PC-9 (cell line): ENCODE results near the gene FAM227A. TPM values are rescaled to one million over a fixed set of nuclear protein-coding genes. Genes with fewer than 3 reads are reported as not detected.

Experiments used
- BruUV-seq: library from RNA; stranded (reverse); fragments of 400-500 nt; replicated peaks from 2 replicates; lab custom pipeline; 2021; lab: Mats Ljungman, UMichigan
- CTCF ChIA-PET: fragments of 300-600 bp; sonication (Branson Sonifier 250); formaldehyde crosslinking; loops from one replicate; lab custom pipeline; 2022; ENCODE audit warnings: antibody characterized with exemption; lab: Charles Lee
- POLR2A ChIA-PET: fragments of 300-600 bp; sonication (Branson Sonifier 250); formaldehyde crosslinking; loops from one replicate; lab custom pipeline; 2022; ENCODE audit warnings: antibody characterized with exemption; ENCODE audit not compliant: unreplicated experiment; lab: Charles Lee
- DNase-seq, 2 experiments: peaks; one replicate each; pipeline versions ENCODE4 v3.0.0 to v3.0.0-alpha.2; 2015 to 2022; ENCODE audit warnings: mixed read lengths in 1 of 2
- H2AFZ ChIP-seq: fragments of 200-600 bp; sonication (generic); 2 replicates; pipeline ENCODE4 v1.8.1; 2017; ENCODE audit warnings: antibody characterized with exemption
- H3F3A ChIP-seq: fragments of 200-600 bp; sonication (generic); 2 replicates; pipeline ENCODE4 v1.8.1; 2017; ENCODE audit warnings: antibody characterized with exemption, mild to moderate bottlenecking, low read depth; ENCODE audit not compliant: insufficient read depth
- H3K27ac ChIP-seq: fragments of 200-600 bp; sonication (generic); 2 replicates; pipeline ENCODE4 v1.6.1; 2016; ENCODE audit warnings: mixed run types
- H3K27me3 ChIP-seq: fragments of 200-600 bp; sonication (generic); 2 replicates; pipeline ENCODE4 v1.6.1; 2016; ENCODE audit warnings: low read depth, mixed run types; ENCODE audit not compliant: insufficient read depth
- H3K36me3 ChIP-seq: fragments of 200-600 bp; sonication (generic); 2 replicates; pipeline ENCODE4 v1.6.1; 2016; ENCODE audit warnings: low read depth, mixed run types
- H3K4me1 ChIP-seq: fragments of 200-600 bp; sonication (generic); replicated peaks from 2 replicates; pipeline ENCODE4 v1.6.1; 2016; ENCODE audit warnings: mixed run types; ENCODE audit not compliant: insufficient read depth
- H3K4me2 ChIP-seq: fragments of 200-600 bp; sonication (generic); 2 replicates; pipeline ENCODE4 v1.6.1; 2017; ENCODE audit warnings: mixed run types
- H3K4me3 ChIP-seq: fragments of 200-600 bp; sonication (generic); 2 replicates; pipeline ENCODE4 v1.6.1; 2016; ENCODE audit warnings: mixed run types
- H3K79me2 ChIP-seq: fragments of 200-600 bp; sonication (generic); 2 replicates; pipeline ENCODE4 v1.6.1; 2017; ENCODE audit warnings: low read depth, mixed run types
- H3K9me2 ChIP-seq: fragments of 200-600 bp; sonication (generic); 2 replicates; pipeline ENCODE4 v1.8.1; 2017; ENCODE audit warnings: mild to moderate bottlenecking; ENCODE audit not compliant: insufficient read depth
- H3K9me3 ChIP-seq: fragments of 200-600 bp; sonication (generic); 2 replicates; pipeline ENCODE4 v1.8.1; 2016; ENCODE audit warnings: low read depth; ENCODE audit not compliant: insufficient read depth
- H4K20me1 ChIP-seq: fragments of 200-600 bp; sonication (generic); 2 replicates; pipeline ENCODE4 v1.8.1; 2017; ENCODE audit not compliant: insufficient read depth
- CTCF ChIP-seq: fragments of 200-600 bp; sonication (generic); conservative IDR thresholded peaks from 2 replicates; pipeline ENCODE4 v1.6.1; 2017; ENCODE audit warnings: mixed run types, antibody characterized with exemption, mild to moderate bottlenecking, moderate library complexity
- EZH2 ChIP-seq: fragments of 200-600 bp; sonication (generic); IDR thresholded peaks from 2 replicates; pipeline ENCODE4 v1.8.0; 2017; ENCODE audit warnings: antibody characterized with exemption, low read depth
- intact Hi-C: fragments of 100-400 bp; cut with micrococcal nuclease; formaldehyde crosslinking; loops from one replicate; pipeline ENCODE4 v1.10.0; 2022; ENCODE audit not compliant: unreplicated experiment
- total RNA-seq: library from RNA; stranded (reverse); gene quantifications from 2 replicates; pipeline ENCODE4 v1.2.3, GENCODE V29; 2021

FAM227A gene
- total RNA-seq, 1 experiment from 2014 or later = 9.8 TPM

GRCh38 chr22:38632528-38632927 lies 23.7 kb downstream of the FAM227A start:
- Histone ChIP-seq H3F3A (no peaks in the 10 kb centered on the region), H3K4me3 (no peak overlapping the region), H3K9me3 (no peaks in the 10 kb centered on the region), H3K79me2 (no peaks in the 10 kb centered on the region), H4K20me1 (no peaks in the 10 kb centered on the region), H3K36me3 (no peaks in the 10 kb centered on the region), H2AFZ (no peak overlapping the region), H3K27me3 (no peaks in the 10 kb centered on the region), H3K27ac (no peak overlapping the region), H3K4me2 (no peak overlapping the region), H3K9me2 (no peaks in the 10 kb centered on the region), H3K4me1 (no peaks in the 10 kb centered on the region)
- no peak for TF ChIP-seq EZH2
- TF ChIP-seq CTCF = no peak
- no peak for DNase-seq
- POLR2A ChIA-PET = interaction anchor here (0.6 kb wide), 1 partner anchor 1880 kb away, joined by 6 read pairs; no protein-coding TSS in a partner anchor
- CTCF ChIA-PET = no interaction called here
- no TSS peak for BruUV-seq
- intact Hi-C loops = no loop called here

- Histone ChIP-seq H3K9me2 (no peaks in the 10 kb centered on the region), H3K4me3 (no peak overlapping the region), H4K20me1 (no peaks in the 10 kb centered on the region), H3K27me3 (no peaks in the 10 kb centered on the region), H3K27ac (no peak overlapping the region), H3K9me3 (no peaks in the 10 kb centered on the region), H2AFZ (no peak overlapping the region), H3K4me1 (no peaks in the 10 kb centered on the region), H3F3A (no peaks in the 10 kb centered on the region), H3K36me3 (no peaks in the 10 kb centered on the region), H3K79me2 (no peaks in the 10 kb centered on the region), H3K4me2 (no peak overlapping the region)
- CTCF ChIA-PET = no interaction called here
- TF ChIP-seq EZH2 (no peak), CTCF (no peak)
- BruUV-seq = no TSS peak
- DNase-seq = no peak
- intact Hi-C loops = no loop called here
- POLR2A ChIA-PET = no interaction called here
Observed at GRCh38 chr22:38631724-38632123, 24.5 kb downstream of the FAM227A start.

- ChIA-PET POLR2A (no interaction called here), CTCF (no interaction called here)
- Histone ChIP-seq H3K9me2 (no peaks in the 10 kb centered on the region), H3K4me2 (no peak overlapping the region), H3F3A (no peaks in the 10 kb centered on the region), H2AFZ (no peak overlapping the region), H3K4me3 (no peak overlapping the region), H3K79me2 (no peaks in the 10 kb centered on the region), H4K20me1 (no peaks in the 10 kb centered on the region), H3K9me3 (no peaks in the 10 kb centered on the region), H3K36me3 (no peaks in the 10 kb centered on the region), H3K4me1 (no peaks in the 10 kb centered on the region), H3K27ac (no peak overlapping the region), H3K27me3 (no peaks in the 10 kb centered on the region)
- intact Hi-C loops = no loop called here
- DNase-seq = no peak
- BruUV-seq = no TSS peak
- TF ChIP-seq EZH2 (no peak), CTCF (no peak)
Observed at GRCh38 chr22:38629108-38629507, 27.1 kb downstream of the FAM227A start.
